Medulla oblongata (tissue), 1 donor: ENCODE results near the gene ARR3.
"Not testable (repeated sequence)": the region's sequence is repeated elsewhere in the genome, so short reads cannot be mapped to it uniquely, and the experiment has no call there.

Experiments
- DNase-seq: peaks from one replicate; pipeline ENCODE4 v3.0.0-alpha.2; 2015; ENCODE audit errors: extremely low spot score

The ARR3 gene

DNA sequence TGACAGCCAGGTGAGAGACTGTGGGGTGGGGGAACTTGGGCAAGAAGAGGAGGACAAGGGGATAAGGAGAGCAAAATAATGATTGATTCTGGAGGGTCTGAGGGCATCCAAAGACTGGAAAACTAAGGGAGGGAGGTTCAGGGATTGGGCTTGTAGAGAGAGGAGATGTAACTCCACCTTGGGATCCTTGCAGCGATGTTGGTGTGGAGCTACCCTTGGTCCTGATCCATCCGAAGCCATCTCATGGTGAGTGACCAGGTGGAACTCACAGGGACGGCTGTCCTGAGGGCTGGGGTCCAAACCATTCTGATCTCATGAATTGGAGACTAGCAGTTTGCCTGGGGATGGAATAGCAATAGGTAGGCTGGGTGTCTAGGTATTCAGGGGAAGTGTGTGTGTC lies 12.4 kb downstream of the ARR3 start:
- DNase-seq = no peak

DNA sequence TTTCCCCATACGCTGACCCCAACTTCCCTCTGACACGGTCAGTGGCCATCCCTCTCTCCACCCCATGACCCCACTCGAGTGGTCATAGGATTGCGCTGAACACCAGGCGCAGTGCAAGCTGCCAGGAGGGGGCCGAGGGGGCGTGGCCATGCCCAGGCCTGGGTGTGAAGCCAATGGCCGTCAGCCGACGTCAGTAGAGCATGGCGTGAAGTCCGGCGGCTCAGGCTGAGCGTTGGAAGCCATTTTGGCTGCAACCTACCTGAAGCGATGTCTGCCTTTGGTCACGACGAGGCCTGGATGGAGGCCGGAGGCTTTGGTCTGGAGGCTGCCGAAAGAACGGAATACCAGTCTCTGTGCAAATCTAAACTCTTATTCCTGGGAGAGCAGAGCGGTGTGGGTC lies 13.8 kb downstream of the ARR3 start, which contains the start of gene RAB41:
Gene RAB41 (plus strand): TSS at position 222 of the 400 bp plus-strand sequence. CDS start 46 bp downstream, at position 268.
- DNase-seq = no peak

DNA sequence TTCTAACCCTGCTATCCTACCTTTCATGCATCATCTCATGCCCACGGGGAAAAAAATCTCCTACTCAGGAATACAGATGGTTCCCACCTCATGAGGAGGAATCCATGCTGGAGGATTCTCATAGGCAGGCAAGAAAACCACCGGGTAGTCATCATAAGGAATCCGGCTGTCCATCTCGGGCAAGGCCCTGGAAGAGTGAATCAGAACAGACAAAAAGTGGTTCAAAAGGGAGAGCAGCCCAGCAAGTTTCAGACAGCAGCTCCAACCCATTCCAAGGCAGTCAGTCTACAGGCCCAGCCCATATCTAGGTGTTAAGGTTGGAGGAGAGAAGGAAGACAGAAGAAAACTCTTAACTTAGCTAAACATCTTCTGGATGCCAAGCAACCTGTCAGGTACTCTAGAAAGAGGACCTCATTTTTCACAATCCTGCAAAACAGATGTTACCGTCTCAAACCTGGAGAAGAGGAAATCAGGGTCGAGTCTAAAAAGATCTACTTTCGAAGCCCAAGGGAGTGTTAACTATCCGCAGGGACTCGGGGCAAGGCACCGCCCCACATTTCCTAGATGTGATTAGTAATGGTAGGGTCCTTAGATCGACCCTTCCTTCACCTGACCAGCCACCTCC lies 21.1 kb downstream of the ARR3 start:
- DNase-seq = peak; percentile 1

DNA sequence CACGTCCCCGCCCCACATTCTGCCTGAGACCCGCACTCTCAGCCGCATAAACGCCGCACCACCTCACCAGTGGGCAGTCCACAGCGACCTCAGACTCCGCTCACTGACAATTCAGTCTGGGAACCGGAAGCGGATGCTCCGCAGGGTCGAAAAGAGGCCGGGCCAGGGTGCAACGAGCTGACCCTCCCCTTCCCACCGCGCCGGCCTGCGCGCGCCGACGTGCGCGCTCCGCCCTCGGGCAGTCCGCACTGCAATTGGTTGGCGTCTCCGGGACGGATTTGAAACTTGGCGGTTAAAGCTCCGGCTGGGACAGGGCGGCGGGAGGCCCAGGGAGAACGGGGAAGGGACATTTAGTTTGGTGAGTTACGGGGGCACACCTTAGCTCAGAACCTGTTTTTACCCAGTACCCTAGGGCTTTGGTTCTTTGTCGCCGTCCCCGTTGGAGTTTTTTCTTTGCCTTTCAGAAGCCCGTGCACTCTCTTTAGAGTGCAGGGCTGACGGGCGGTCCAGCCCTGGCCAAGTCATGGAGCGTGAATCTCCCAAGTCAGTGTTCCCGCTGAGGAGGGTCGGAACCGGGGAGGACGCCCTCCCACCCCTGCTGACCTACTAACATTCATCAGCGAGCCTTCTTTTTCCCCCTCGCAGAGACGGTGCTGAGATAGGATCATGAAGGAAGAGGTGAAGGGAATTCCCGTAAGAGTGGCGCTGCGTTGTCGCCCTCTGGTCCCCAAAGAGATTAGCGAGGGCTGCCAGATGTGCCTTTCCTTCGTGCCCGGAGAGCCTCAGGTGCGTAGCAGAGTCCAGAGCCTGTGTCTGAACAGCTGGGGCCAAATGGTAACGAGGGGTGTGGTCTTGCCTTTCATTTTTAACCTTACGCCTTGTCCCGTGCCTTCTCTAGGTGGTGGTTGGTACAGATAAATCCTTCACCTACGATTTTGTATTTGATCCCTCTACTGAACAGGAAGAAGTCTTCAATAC lies 21.9 kb downstream of the ARR3 start, which contains the start of the genes KIF4A and PDZD11:
Gene KIF4A (plus strand): TSS at position 312 of the 978 bp plus-strand sequence. CDS start 355 bp downstream, at position 667.
Gene PDZD11 (minus strand): TSS at position 135 of the 978 bp plus-strand sequence. CDS start 586 bp downstream, outside the sequence.
- peak; percentile 77 for DNase-seq

DNA sequence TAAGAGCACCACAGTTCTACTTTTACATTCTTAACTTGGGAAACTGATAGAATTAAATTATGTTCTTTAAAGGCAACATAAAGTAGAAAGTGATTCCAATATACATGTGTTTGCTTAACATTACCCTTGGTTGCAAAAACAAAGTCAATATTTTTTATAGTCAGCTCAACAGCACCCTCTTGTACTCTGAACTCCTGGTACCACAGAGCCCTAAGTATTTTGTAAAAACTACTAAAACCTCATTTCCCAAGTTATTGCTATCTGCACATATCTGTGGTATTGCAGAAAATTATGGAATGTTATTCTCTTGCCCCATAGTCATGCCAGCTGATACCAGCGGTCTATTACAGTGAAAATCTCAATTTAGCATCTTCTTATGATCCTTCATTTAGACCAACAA lies 24.7 kb downstream of the ARR3 start:
- DNase-seq = no peak

DNA sequence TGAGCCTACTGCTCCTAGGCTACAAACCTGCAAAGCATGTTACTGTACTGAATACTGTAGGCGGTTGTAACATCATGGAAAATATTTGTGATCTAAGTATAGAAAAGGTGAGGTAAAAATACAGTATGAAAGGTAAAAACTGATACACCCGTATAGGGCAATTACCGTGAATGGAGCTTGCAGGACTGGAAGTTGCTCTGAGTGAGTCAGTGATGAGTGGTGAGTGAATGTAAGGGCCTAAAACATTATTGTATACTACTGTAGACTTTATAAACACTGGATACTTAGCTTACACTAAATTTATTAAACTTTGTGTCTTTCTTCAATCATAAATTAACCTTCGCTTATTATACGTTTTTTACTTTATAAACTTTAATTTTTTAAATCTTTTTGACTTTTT lies 25.5 kb downstream of the ARR3 start:
- no peak for DNase-seq

GRCh38 chrX:70301716-70302115 lies 33.6 kb downstream of the ARR3 start:
- DNase-seq = no peak

GRCh38 chrX:70313503-70313902 lies 45.4 kb downstream of the ARR3 start:
- no peak for DNase-seq

DNA sequence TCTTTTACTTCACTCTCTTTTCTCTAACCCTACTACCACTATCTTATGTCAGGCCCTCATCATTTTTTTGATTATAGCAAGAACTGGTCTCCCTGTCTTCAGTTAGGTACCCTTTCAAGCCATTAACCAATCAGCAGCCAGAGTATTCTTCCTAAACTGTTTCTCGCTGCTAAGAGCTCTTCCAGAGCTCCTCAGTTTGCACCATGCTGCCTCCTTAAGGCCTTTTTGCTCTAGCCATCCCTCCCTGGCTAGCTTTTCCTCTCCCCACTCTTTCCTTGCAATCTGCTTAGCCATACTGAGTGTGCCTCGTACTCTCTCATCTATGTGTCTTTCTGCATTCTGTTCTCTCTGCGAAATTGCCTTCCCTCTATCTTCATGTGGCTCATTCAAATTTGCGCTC lies 54.6 kb downstream of the ARR3 start:
- DNase-seq = no peak

GRCh38 chrX:70323628-70324027 lies 55.5 kb downstream of the ARR3 start:
- not testable (repeated sequence) for DNase-seq

DNA sequence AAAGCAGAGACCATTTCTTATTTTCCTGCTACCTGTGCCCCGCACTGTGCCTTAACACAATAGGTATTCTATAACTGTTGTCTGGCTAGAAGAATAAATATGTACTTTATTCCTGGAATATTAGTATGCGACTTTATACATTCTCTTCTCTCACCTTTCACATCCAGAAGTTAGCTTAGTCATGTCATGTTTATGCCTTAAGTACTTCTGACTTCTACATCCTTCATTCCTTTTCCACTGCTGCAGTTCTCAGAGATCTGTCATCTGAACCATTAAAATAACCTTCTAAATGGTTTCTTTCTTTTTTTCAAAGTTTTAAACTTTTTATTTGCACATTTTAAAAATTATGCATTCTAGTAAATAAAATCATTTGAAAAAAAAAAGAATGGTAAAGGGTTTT lies 56.2 kb downstream of the ARR3 start:
- no peak for DNase-seq

- DNase-seq = no peak
Measured at GRCh38 chrX:70331161-70331560, 63.0 kb downstream of the ARR3 start.
